Cardiac muscle cell (in vitro differentiated cells and primary cell): ENCODE results near the gene KLF15. TPM values are rescaled to one million over a fixed set of nuclear protein-coding genes. Genes with fewer than 3 reads are reported as not detected.

Source experiments
- DNase-seq, 2 donors: peaks; one replicate each; pipeline versions ENCODE4 v3.0.0 to v3.0.0-alpha.2; 2010 to 2017; ENCODE audit warnings: low read depth in 1 of 2, low spot score in 1 of 2
- H3K27ac ChIP-seq: fragments of 200-600 bp; sonication (generic); 2 replicates; pipeline ENCODE4 v1.5.1; 2016
- H3K27me3 ChIP-seq: fragments of 200-600 bp; sonication (generic); 2 replicates; pipeline ENCODE4 v1.6.0; 2016; ENCODE audit warnings: control low read depth
- H3K36me3 ChIP-seq: fragments of 200-600 bp; sonication (generic); 2 replicates; pipeline ENCODE4 v1.5.1; 2016; ENCODE audit warnings: control low read depth
- H3K4me1 ChIP-seq: fragments of 200-600 bp; sonication (generic); 2 replicates; pipeline ENCODE4 v1.8.1; 2017; ENCODE audit warnings: low read depth, mild to moderate bottlenecking, mixed run types
- H3K4me3 ChIP-seq: fragments of 200-600 bp; sonication (generic); 2 replicates; pipeline ENCODE4 v1.5.1; 2016; ENCODE audit warnings: mild to moderate bottlenecking
- H3K9me3 ChIP-seq: fragments of 200-600 bp; sonication (generic); 2 replicates; pipeline ENCODE4 v1.5.1; 2017; ENCODE audit warnings: low read depth, mild to moderate bottlenecking, control low read depth
- CTCF ChIP-seq: IDR thresholded peaks from 2 replicates; pipeline ENCODE4 v1.5.1; 2012; ENCODE audit warnings: low read depth, mild to moderate bottlenecking, low read length
- polyA plus RNA-seq: library from polyadenylated mRNA; unstranded; fragments of >200 nt; fragmentation: Nextera tagmentation; extraction: Ambion mirVana; gene quantifications from 2 replicates; pipeline ENCODE4 v1.2.1, GENCODE V29; 2016
- total RNA-seq: library from RNA; depleted of rRNA; stranded (reverse); fragments of >200 nt; gene quantifications from 2 replicates; pipeline ENCODE4 v1.2.3, GENCODE V29; 2016

KLF15 gene
- total and polyA plus RNA-seq, 2 experiments from 2014 or later: 0.75 to 16.5 TPM

GRCh38 chr3:126347543-126348161, 9.6 kb downstream of the KLF15 start:
- Histone ChIP-seq H3K36me3 (peaks cover 5% of the 10 kb centered on the region), H3K27me3 (no peaks in the 10 kb centered on the region), H3K9me3 (no peaks in the 10 kb centered on the region), H3K4me3 (no peak overlapping the region), H3K27ac (no peak overlapping the region), H3K4me1 (no peaks in the 10 kb centered on the region)
- DNase-seq: no peak
- TF ChIP-seq CTCF: no peak

GRCh38 chr3:126346466-126346865, 10.7 kb downstream of the KLF15 start:
- no peaks in the 10 kb centered on the region for H3K27me3 ChIP-seq
- H3K27ac ChIP-seq: no peak overlapping the region
- no peaks in the 10 kb centered on the region for H3K4me1 ChIP-seq
- no peak for TF ChIP-seq CTCF
- H3K9me3 ChIP-seq: no peaks in the 10 kb centered on the region
- no peak for DNase-seq
- H3K4me3 ChIP-seq: no peak overlapping the region
- peaks cover 4% of the 10 kb centered on the region for H3K36me3 ChIP-seq

GRCh38 chr3:126345641-126346460, 11.4 kb downstream of the KLF15 start:
- H3K36me3 ChIP-seq: no peaks in the 10 kb centered on the region
- no peak overlapping the region for H3K4me3 ChIP-seq
- no peaks in the 10 kb centered on the region for H3K9me3 ChIP-seq
- no peaks in the 10 kb centered on the region for H3K4me1 ChIP-seq
- H3K27ac ChIP-seq: no peak overlapping the region
- no peaks in the 10 kb centered on the region for H3K27me3 ChIP-seq
- TF ChIP-seq CTCF: no peak
- no peak for DNase-seq

- DNase-seq: no peak
- no peaks in the 10 kb centered on the region for H3K27me3 ChIP-seq
- TF ChIP-seq CTCF: no peak
- H3K36me3 ChIP-seq: no peaks in the 10 kb centered on the region
- no peaks in the 10 kb centered on the region for H3K9me3 ChIP-seq
- H3K4me1 ChIP-seq: no peaks in the 10 kb centered on the region
- no peak overlapping the region for H3K4me3 ChIP-seq
- no peak overlapping the region for H3K27ac ChIP-seq
These were observed 12.0 kb downstream of the KLF15 start for GRCh38 chr3:126345231-126345630.

- Histone ChIP-seq H3K27me3 (no peaks in the 10 kb centered on the region), H3K27ac (no peak overlapping the region), H3K4me1 (no peaks in the 10 kb centered on the region), H3K4me3 (no peak overlapping the region), H3K36me3 (no peaks in the 10 kb centered on the region), H3K9me3 (no peaks in the 10 kb centered on the region)
- no peak for TF ChIP-seq CTCF
- no peak for DNase-seq
These were observed 12.7 kb downstream of the KLF15 start for GRCh38 chr3:126344380-126345041.
